Adipocyte (in vitro differentiated cells): ENCODE results near the gene RXFP4.
A peak's percentile ranks its signal among the peaks of the same experiment; 100 is the strongest.
"Not testable (repeated sequence)": the region's sequence is repeated elsewhere in the genome, so short reads cannot be mapped to it uniquely, and the experiment has no call there.

Experiments
- DNase-seq: peaks from one replicate; pipeline ENCODE4 v3.0.0-alpha.2; 2015; ENCODE audit warnings: low read depth
- H3K27me3 ChIP-seq: replicated peaks from 2 replicates; pipeline ENCODE4 v1.7.0; 2013; ENCODE audit warnings: mild to moderate bottlenecking, low read length, moderate library complexity; ENCODE audit not compliant: control insufficient read depth, insufficient read depth
- H3K36me3 ChIP-seq: 2 replicates; pipeline ENCODE4 v1.7.0; 2013; ENCODE audit warnings: low read length, mild to moderate bottlenecking, moderate library complexity; ENCODE audit not compliant: control insufficient read depth, insufficient read depth, severe bottlenecking
- H3K4me1 ChIP-seq: 2 replicates; pipeline ENCODE4 v1.7.0; 2013; ENCODE audit warnings: mild to moderate bottlenecking, low read length, moderate library complexity; ENCODE audit not compliant: control insufficient read depth, insufficient read depth
- H3K4me3 ChIP-seq: 2 replicates; pipeline ENCODE4 v1.7.0; 2013; ENCODE audit warnings: mild to moderate bottlenecking, low read length, moderate library complexity
- H3K9ac ChIP-seq: 2 replicates; pipeline ENCODE4 v1.7.0; 2013; ENCODE audit warnings: mild to moderate bottlenecking, low read length, moderate library complexity
- H3K9me3 ChIP-seq: 2 replicates; pipeline ENCODE4 v1.7.0; 2013; ENCODE audit warnings: mild to moderate bottlenecking, low read length, moderate library complexity; ENCODE audit not compliant: control insufficient read depth

The RXFP4 gene

GRCh38 chr1:155940993-155941844 is at the start of gene RXFP4:
Gene RXFP4 (plus strand): TSS chr1:155941638. CDS start chr1:155941710, 72 bp downstream.
- no peak for DNase-seq
- Histone ChIP-seq H3K9ac (no peak within 1 kb of the TSS), H3K36me3 (peaks cover 5% of the 10 kb centered on the region), H3K4me1 (peaks cover 18% of the 10 kb centered on the region), H3K27me3 (no peaks in the 10 kb centered on the region), H3K9me3 (no peaks in the 10 kb centered on the region), H3K4me3 (no peak within 1 kb of the TSS)

GRCh38 chr1:155892796-155893195 is 48.6 kb upstream of the RXFP4 start:
- Histone ChIP-seq H3K27me3 (no peaks in the 10 kb centered on the region), H3K4me3 (peak overlapping the region; percentile 61), H3K36me3 (peaks cover 11% of the 10 kb centered on the region), H3K9me3 (no peaks in the 10 kb centered on the region), H3K4me1 (peaks cover 25% of the 10 kb centered on the region), H3K9ac (peak overlapping the region; percentile 71)
- peak; percentile 82 for DNase-seq

GRCh38 chr1:155893389-155894142 is 47.9 kb upstream of the RXFP4 start:
- Histone ChIP-seq H3K36me3 (peaks cover 16% of the 10 kb centered on the region), H3K4me1 (peaks cover 25% of the 10 kb centered on the region), H3K27me3 (no peaks in the 10 kb centered on the region), H3K9ac (peak overlapping the region; percentile 71), H3K9me3 (no peaks in the 10 kb centered on the region), H3K4me3 (peak overlapping the region; percentile 61)
- peak; percentile 70 for DNase-seq

- H3K27me3 ChIP-seq, H3K4me3 ChIP-seq, H3K9ac ChIP-seq, DNase-seq, H3K9me3 ChIP-seq: not testable (repeated sequence)
- H3K4me1 ChIP-seq, result peaks cover 19% of the 10 kb centered on the region
- peaks cover 37% of the 10 kb centered on the region for H3K36me3 ChIP-seq
These were observed 45.8 kb upstream of the RXFP4 start for GRCh38 chr1:155895617-155896016.

GRCh38 chr1:155896476-155896875 is 45.0 kb upstream of the RXFP4 start:
- H3K9ac ChIP-seq, H3K27me3 ChIP-seq, H3K9me3 ChIP-seq, H3K4me3 ChIP-seq, DNase-seq: not testable (repeated sequence)
- peaks cover 46% of the 10 kb centered on the region for H3K36me3 ChIP-seq
- H3K4me1 ChIP-seq, result peaks cover 19% of the 10 kb centered on the region

GRCh38 chr1:155897746-155898145 is 43.7 kb upstream of the RXFP4 start:
- no peak overlapping the region for H3K4me3 ChIP-seq
- no peaks in the 10 kb centered on the region for H3K9me3 ChIP-seq
- peak; percentile 63 for DNase-seq
- no peaks in the 10 kb centered on the region for H3K27me3 ChIP-seq
- H3K4me1 ChIP-seq, result peaks cover 14% of the 10 kb centered on the region
- peaks cover 57% of the 10 kb centered on the region for H3K36me3 ChIP-seq
- no peak overlapping the region for H3K9ac ChIP-seq

- H3K27me3 ChIP-seq, result no peaks in the 10 kb centered on the region
- H3K4me3 ChIP-seq, result no peak overlapping the region
- H3K4me1 ChIP-seq, result peaks cover 3% of the 10 kb centered on the region
- H3K9me3 ChIP-seq, result no peaks in the 10 kb centered on the region
- no peak overlapping the region for H3K9ac ChIP-seq
- H3K36me3 ChIP-seq, result peaks cover 65% of the 10 kb centered on the region
- no peak for DNase-seq
These were observed 42.5 kb upstream of the RXFP4 start for GRCh38 chr1:155898888-155899287.

GRCh38 chr1:155899683-155900082 is 41.8 kb upstream of the RXFP4 start:
- Histone ChIP-seq H3K4me1 (no peaks in the 10 kb centered on the region), H3K27me3 (no peaks in the 10 kb centered on the region), H3K9ac (no peak overlapping the region), H3K36me3 (peaks cover 73% of the 10 kb centered on the region), H3K9me3 (no peaks in the 10 kb centered on the region), H3K4me3 (no peak overlapping the region)
- no peak for DNase-seq

GRCh38 chr1:155900161-155900560 is 41.3 kb upstream of the RXFP4 start:
- H3K4me3 ChIP-seq, result no peak overlapping the region
- DNase-seq, result no peak
- H3K9me3 ChIP-seq, result no peaks in the 10 kb centered on the region
- no peaks in the 10 kb centered on the region for H3K27me3 ChIP-seq
- peaks cover 78% of the 10 kb centered on the region for H3K36me3 ChIP-seq
- H3K4me1 ChIP-seq, result no peaks in the 10 kb centered on the region
- no peak overlapping the region for H3K9ac ChIP-seq

GRCh38 chr1:155904261-155904660 is 37.2 kb upstream of the RXFP4 start:
- Histone ChIP-seq H3K9ac (no peak overlapping the region), H3K4me3 (no peak overlapping the region), H3K27me3 (no peaks in the 10 kb centered on the region), H3K9me3 (no peaks in the 10 kb centered on the region), H3K4me1 (no peaks in the 10 kb centered on the region), H3K36me3 (peaks cover 89% of the 10 kb centered on the region)
- DNase-seq, result no peak

- Histone ChIP-seq H3K4me3 (peak overlapping the region; percentile 88), H3K9me3 (no peaks in the 10 kb centered on the region), H3K27me3 (no peaks in the 10 kb centered on the region), H3K9ac (no peak overlapping the region), H3K4me1 (peaks cover 17% of the 10 kb centered on the region), H3K36me3 (peaks cover 70% of the 10 kb centered on the region)
- peak; percentile 60 for DNase-seq
These were observed 31.5 kb upstream of the RXFP4 start for GRCh38 chr1:155909894-155910293.
